ENCODE results near the gene ADGRV1.

GRCh38 chr5:90813392-90813791 is 254.8 kb downstream of the ADGRV1 start:
- TF ChIP-seq REST (tag by site-specific recombination; IDR thresholded peaks at IDR 0.05) (no peak), CTCF (tag by site-specific recombination; IDR thresholded peaks at IDR 0.05) (no peak), PBX3 (CRISPR knock-in tag; IDR thresholded peaks at IDR 0.05) (no peak), IKZF3 (tag by site-specific recombination; IDR thresholded peaks at IDR 0.05) (no peak), ZBTB21 (tag by site-specific recombination; IDR thresholded peaks at IDR 0.05) (no peak)
